GM23338 (cell line): ENCODE measurements around the gene USP31. TPM values are rescaled to one million over a fixed set of nuclear protein-coding genes. Genes with fewer than 3 reads are reported as not detected.

Experiments used
- ATAC-seq: fragments of 200-7000 bp; cut with Tn5 transposase; 3 replicates; pipeline ENCODE4 v1.9.1; 2020
- DNase-seq: peaks from one replicate; pipeline ENCODE4 v3.0.0-alpha.2; 2015; ENCODE audit warnings: low spot score
- H2AFZ ChIP-seq: fragments of 200-600 bp; sonication (generic); 2 replicates; pipeline ENCODE4 v1.8.0; 2016; ENCODE audit warnings: antibody characterized with exemption, mild to moderate bottlenecking, moderate library complexity
- H3F3A ChIP-seq: fragments of 200-600 bp; sonication (generic); replicated peaks from 2 replicates; pipeline ENCODE4 v1.8.0; 2017; ENCODE audit warnings: antibody characterized with exemption, mixed run types, low read depth
- H3K27ac ChIP-seq: fragments of 200-600 bp; sonication (generic); 2 replicates; pipeline ENCODE4 v1.6.1; 2016; ENCODE audit warnings: low read depth
- H3K27me3 ChIP-seq: fragments of 200-600 bp; sonication (generic); 2 replicates; pipeline ENCODE4 v1.8.0; 2016; ENCODE audit warnings: mild to moderate bottlenecking, mixed run types, moderate library complexity; ENCODE audit not compliant: insufficient read depth
- H3K36me3 ChIP-seq: fragments of 200-600 bp; sonication (generic); 2 replicates; pipeline ENCODE4 v1.8.0; 2016; ENCODE audit warnings: mild to moderate bottlenecking; ENCODE audit not compliant: insufficient read depth
- H3K4me1 ChIP-seq: fragments of 200-600 bp; sonication (generic); 2 replicates; pipeline ENCODE4 v1.8.0; 2016; ENCODE audit warnings: mild to moderate bottlenecking, moderate library complexity; ENCODE audit not compliant: insufficient read depth
- H3K4me2 ChIP-seq: fragments of 200-600 bp; sonication (generic); 2 replicates; pipeline ENCODE4 v1.7.1; 2017; ENCODE audit warnings: mixed run types
- H3K4me3 ChIP-seq: fragments of 200-600 bp; sonication (generic); 2 replicates; pipeline ENCODE4 v1.6.1; 2016; ENCODE audit warnings: mixed run types
- H3K79me2 ChIP-seq: fragments of 200-600 bp; sonication (generic); replicated peaks from 2 replicates; pipeline ENCODE4 v1.8.0; 2017; ENCODE audit warnings: mild to moderate bottlenecking; ENCODE audit not compliant: insufficient read depth
- H3K9me2 ChIP-seq: fragments of 200-600 bp; sonication (generic); 2 replicates; pipeline ENCODE4 v1.8.0; 2017; ENCODE audit not compliant: insufficient read depth
- H4K20me1 ChIP-seq: fragments of 200-600 bp; sonication (generic); replicated peaks from 2 replicates; pipeline ENCODE4 v1.8.0; 2017; ENCODE audit warnings: mild to moderate bottlenecking; ENCODE audit not compliant: insufficient read depth
- H3K27ac Mint-ChIP-seq: 2 replicates; pipeline ENCODE4 v1.8.0; 2020; ENCODE audit warnings: inconsistent platforms, mild to moderate bottlenecking, moderate library complexity, mixed read lengths
- H3K27me3 Mint-ChIP-seq: 3 replicates; pipeline ENCODE4 v1.8.0; 2022; ENCODE audit warnings: low read depth, mild to moderate bottlenecking, moderate library complexity, mixed read lengths, inconsistent platforms; ENCODE audit not compliant: insufficient read depth, poor library complexity
- H3K36me3 Mint-ChIP-seq: 3 replicates; pipeline ENCODE4 v1.8.0; 2021; ENCODE audit warnings: low read depth, mild to moderate bottlenecking, inconsistent platforms, moderate library complexity, mixed read lengths
- H3K4me1 Mint-ChIP-seq: 3 replicates; pipeline ENCODE4 v1.8.0; 2020; ENCODE audit warnings: mild to moderate bottlenecking, inconsistent platforms, mixed read lengths
- H3K4me3 Mint-ChIP-seq: 3 replicates; pipeline ENCODE4 v1.8.0; 2021; ENCODE audit warnings: moderate library complexity, mild to moderate bottlenecking, inconsistent platforms, mixed read lengths
- H3K9me3 Mint-ChIP-seq: 3 replicates; pipeline ENCODE4 v1.8.0; 2020; ENCODE audit warnings: moderate library complexity, mild to moderate bottlenecking, inconsistent platforms, mixed read lengths
- CREB1 ChIP-seq: fragments of 250-450 bp; sonication (Bioruptor Pico); IDR thresholded peaks from 2 replicates; pipeline ENCODE4 v1.5.0; 2020; ENCODE audit warnings: low read depth, mild to moderate bottlenecking, moderate library complexity
- EZH2 ChIP-seq: fragments of 200-600 bp; sonication (generic); IDR thresholded peaks from one replicate; pipeline ENCODE4 v1.8.0; 2017; ENCODE audit warnings: antibody characterized with exemption, mild to moderate bottlenecking, low read depth; ENCODE audit not compliant: unreplicated experiment
- EZH2phosphoT487 ChIP-seq: fragments of 200-600 bp; sonication (generic); IDR thresholded peaks from one replicate; pipeline ENCODE4 v1.8.1; 2018; ENCODE audit warnings: antibody characterized with exemption; ENCODE audit not compliant: unreplicated experiment
- JUNB ChIP-seq: IDR thresholded peaks from one replicate; pipeline ENCODE4 v1.6.1; 2016; ENCODE audit warnings: antibody characterized with exemption; ENCODE audit not compliant: unreplicated experiment
- NANOG ChIP-seq: IDR thresholded peaks from 2 replicates; pipeline ENCODE4 v1.6.1; 2016; ENCODE audit warnings: antibody characterized with exemption, borderline replicate concordance
- POLR2AphosphoS5 ChIP-seq: IDR thresholded peaks from 2 replicates; pipeline ENCODE4 v1.6.1; 2016; ENCODE audit warnings: antibody characterized with exemption, low read depth
- STAT1 ChIP-seq: IDR thresholded peaks from one replicate; pipeline ENCODE4 v1.6.1; 2016; ENCODE audit warnings: antibody characterized with exemption; ENCODE audit not compliant: unreplicated experiment
- ZNF114 ChIP-seq: fragments of 250-450 bp; sonication (Bioruptor Pico); IDR thresholded peaks from 2 replicates; pipeline ENCODE4 v1.5.0; 2020; ENCODE audit warnings: mild to moderate bottlenecking, moderate library complexity
- ZNF331 ChIP-seq: fragments of 250-450 bp; sonication (Bioruptor Pico); IDR thresholded peaks from 2 replicates; pipeline ENCODE4 v1.5.0; 2020; ENCODE audit warnings: low read depth, mild to moderate bottlenecking, moderate library complexity
- polyA plus RNA-seq: library from polyadenylated mRNA; unstranded; fragments of >200 nt; fragmentation: Nextera tagmentation; extraction: Ambion mirVana; gene quantifications from 2 replicates; pipeline ENCODE4 v1.2.1, GENCODE V29; 2016
- total RNA-seq: library from RNA; depleted of rRNA; stranded (reverse); fragments of >200 nt; shearing (Covaris generic); gene quantifications from 2 replicates; pipeline ENCODE4 v1.2.3, GENCODE V29; 2014
- TF ChIP-seq, protein P1 (sequence below): fragments of 250-450 bp; sonication (Bioruptor Pico); IDR thresholded peaks from 2 replicates; pipeline ENCODE4 v1.5.0; 2020; ENCODE audit warnings: mild to moderate bottlenecking, moderate library complexity
- TF ChIP-seq, protein P2 (sequence below): IDR thresholded peaks from 2 replicates; pipeline ENCODE4 v1.6.1; 2016; ENCODE audit warnings: antibody characterized with exemption
- TF ChIP-seq, protein P3 (sequence below): IDR thresholded peaks from one replicate; pipeline ENCODE4 v1.6.1; 2018; ENCODE audit warnings: antibody characterized with exemption; ENCODE audit not compliant: unreplicated experiment

USP31 gene
- total and polyA plus RNA-seq, 2 experiments from 2014 or later: 4.3 to 17.9 TPM

DNA sequence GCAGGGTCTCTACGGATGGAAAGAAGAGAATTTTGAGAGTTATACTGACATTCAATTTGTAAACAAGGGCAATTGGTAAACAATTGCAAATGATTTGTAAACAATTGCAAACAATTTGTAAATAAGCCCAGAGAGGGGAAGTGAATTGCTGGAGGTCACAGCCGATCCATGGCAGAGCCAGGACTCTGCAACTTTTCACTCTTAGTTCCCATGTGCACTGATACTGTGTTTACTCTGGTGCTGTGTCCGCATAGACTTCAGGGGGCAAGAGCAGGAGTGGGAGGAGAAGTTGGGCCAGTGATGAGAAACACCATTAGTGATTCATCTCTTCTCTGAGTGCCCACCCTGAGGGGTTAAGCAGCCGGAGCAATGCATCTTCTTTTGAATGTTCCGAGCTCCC lies 47.3 kb upstream of the USP31 start (continued):
- TF ChIP-seq, protein P1, sequence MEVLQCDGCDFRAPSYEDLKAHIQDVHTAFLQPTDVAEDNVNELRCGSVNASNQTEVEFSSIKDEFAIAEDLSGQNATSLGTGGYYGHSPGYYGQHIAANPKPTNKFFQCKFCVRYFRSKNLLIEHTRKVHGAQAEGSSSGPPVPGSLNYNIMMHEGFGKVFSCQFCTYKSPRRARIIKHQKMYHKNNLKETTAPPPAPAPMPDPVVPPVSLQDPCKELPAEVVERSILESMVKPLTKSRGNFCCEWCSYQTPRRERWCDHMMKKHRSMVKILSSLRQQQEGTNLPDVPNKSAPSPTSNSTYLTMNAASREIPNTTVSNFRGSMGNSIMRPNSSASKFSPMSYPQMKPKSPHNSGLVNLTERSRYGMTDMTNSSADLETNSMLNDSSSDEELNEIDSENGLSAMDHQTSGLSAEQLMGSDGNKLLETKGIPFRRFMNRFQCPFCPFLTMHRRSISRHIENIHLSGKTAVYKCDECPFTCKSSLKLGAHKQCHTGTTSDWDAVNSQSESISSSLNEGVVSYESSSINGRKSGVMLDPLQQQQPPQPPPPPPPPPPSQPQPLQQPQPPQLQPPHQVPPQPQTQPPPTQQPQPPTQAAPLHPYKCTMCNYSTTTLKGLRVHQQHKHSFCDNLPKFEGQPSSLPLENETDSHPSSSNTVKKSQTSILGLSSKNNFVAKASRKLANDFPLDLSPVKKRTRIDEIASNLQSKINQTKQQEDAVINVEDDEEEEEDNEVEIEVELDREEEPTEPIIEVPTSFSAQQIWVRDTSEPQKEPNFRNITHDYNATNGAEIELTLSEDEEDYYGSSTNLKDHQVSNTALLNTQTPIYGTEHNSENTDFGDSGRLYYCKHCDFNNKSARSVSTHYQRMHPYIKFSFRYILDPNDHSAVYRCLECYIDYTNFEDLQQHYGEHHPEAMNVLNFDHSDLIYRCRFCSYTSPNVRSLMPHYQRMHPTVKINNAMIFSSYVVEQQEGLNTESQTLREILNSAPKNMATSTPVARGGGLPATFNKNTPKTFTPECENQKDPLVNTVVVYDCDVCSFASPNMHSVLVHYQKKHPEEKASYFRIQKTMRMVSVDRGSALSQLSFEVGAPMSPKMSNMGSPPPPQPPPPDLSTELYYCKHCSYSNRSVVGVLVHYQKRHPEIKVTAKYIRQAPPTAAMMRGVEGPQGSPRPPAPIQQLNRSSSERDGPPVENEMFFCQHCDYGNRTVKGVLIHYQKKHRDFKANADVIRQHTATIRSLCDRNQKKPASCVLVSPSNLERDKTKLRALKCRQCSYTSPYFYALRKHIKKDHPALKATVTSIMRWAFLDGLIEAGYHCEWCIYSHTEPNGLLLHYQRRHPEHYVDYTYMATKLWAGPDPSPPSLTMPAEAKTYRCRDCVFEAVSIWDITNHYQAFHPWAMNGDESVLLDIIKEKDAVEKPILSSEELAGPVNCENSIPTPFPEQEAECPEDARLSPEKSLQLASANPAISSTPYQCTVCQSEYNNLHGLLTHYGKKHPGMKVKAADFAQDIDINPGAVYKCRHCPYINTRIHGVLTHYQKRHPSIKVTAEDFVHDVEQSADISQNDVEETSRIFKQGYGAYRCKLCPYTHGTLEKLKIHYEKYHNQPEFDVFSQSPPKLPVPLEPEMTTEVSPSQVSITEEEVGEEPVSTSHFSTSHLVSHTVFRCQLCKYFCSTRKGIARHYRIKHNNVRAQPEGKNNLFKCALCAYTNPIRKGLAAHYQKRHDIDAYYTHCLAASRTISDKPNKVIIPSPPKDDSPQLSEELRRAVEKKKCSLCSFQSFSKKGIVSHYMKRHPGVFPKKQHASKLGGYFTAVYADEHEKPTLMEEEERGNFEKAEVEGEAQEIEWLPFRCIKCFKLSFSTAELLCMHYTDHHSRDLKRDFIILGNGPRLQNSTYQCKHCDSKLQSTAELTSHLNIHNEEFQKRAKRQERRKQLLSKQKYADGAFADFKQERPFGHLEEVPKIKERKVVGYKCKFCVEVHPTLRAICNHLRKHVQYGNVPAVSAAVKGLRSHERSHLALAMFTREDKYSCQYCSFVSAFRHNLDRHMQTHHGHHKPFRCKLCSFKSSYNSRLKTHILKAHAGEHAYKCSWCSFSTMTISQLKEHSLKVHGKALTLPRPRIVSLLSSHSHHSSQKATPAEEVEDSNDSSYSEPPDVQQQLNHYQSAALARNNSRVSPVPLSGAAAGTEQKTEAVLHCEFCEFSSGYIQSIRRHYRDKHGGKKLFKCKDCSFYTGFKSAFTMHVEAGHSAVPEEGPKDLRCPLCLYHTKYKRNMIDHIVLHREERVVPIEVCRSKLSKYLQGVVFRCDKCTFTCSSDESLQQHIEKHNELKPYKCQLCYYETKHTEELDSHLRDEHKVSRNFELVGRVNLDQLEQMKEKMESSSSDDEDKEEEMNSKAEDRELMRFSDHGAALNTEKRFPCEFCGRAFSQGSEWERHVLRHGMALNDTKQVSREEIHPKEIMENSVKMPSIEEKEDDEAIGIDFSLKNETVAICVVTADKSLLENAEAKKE (CRISPR knock-in tag): no peak
- no peak for TF ChIP-seq STAT1
- no peak for TF ChIP-seq ZNF331 (CRISPR knock-in tag)
- TF ChIP-seq CREB1 (CRISPR knock-in tag): no peak
- no peak for TF ChIP-seq POLR2AphosphoS5
- TF ChIP-seq NANOG: no peak
- TF ChIP-seq EZH2: no peak

DNA sequence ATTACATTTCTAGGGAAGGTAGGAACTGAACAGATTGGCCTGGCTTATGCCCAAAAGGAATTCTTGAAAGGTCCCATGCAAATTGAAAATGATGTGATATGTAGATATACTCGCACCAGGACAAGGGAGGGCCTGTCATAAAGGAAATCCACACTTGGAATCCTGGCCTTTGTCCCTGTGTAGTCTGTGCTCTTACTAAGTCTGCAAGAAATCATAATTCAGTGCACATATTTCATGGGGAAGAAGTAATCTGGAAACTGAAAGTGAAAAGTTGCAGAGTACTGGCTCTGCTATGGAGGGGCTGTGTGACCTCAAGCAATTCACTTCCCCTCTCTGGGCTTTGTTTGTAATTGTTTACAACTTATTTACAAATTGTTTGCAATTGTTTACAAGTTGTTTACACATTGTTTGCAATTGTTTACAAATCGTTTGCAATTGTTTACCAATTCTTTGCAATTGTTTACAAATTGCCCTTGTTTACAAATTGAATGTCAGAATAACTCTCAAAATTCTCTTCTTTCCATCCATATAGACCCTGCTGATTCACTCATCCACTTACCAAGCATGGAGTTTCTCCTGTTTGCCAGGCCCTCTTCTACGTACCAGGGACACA lies 46.2 kb upstream of the USP31 start:
- Histone ChIP-seq H3K9me2 (no peaks in the 10 kb centered on the region), H3K27ac (no peak overlapping the region; the same call in 1 of the 2 replicates), H4K20me1 (peaks cover 4% of the 10 kb centered on the region; the same call in 1 of the 2 replicates), H3K4me2 (peak overlapping the region; percentile 52), H3K4me3 (no peak overlapping the region), H2AFZ (no peak overlapping the region), H3K36me3 (no peaks in the 10 kb centered on the region), H3K4me1 (peaks cover 32% of the 10 kb centered on the region), H3F3A (peaks cover 3% of the 10 kb centered on the region; the same call in 1 of the 2 replicates), H3K79me2 (no peaks in the 10 kb centered on the region), H3K27me3 (no peaks in the 10 kb centered on the region)
- peaks cover 3% of the 10 kb centered on the region for H3K27me3 Mint-ChIP-seq
- H3K4me3 Mint-ChIP-seq: no peak overlapping the region
- no peaks in the 10 kb centered on the region for H3K9me3 Mint-ChIP-seq
- no peak overlapping the region for H3K27ac Mint-ChIP-seq
- H3K36me3 Mint-ChIP-seq: no peaks in the 10 kb centered on the region
- H3K4me1 Mint-ChIP-seq: peaks cover 18% of the 10 kb centered on the region
- DNase-seq: no peak
- no peak for ATAC-seq
- TF ChIP-seq EZH2phosphoT487 (no peak), POLR2AphosphoS5 (no peak), JUNB (no peak), STAT1 (no peak), CREB1 (CRISPR knock-in tag) (no peak), ZNF114 (CRISPR knock-in tag) (no peak), NANOG (no peak)
- TF ChIP-seq, protein P2, sequence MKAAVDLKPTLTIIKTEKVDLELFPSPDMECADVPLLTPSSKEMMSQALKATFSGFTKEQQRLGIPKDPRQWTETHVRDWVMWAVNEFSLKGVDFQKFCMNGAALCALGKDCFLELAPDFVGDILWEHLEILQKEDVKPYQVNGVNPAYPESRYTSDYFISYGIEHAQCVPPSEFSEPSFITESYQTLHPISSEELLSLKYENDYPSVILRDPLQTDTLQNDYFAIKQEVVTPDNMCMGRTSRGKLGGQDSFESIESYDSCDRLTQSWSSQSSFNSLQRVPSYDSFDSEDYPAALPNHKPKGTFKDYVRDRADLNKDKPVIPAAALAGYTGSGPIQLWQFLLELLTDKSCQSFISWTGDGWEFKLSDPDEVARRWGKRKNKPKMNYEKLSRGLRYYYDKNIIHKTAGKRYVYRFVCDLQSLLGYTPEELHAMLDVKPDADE: no peak
- TF ChIP-seq, protein P3, sequence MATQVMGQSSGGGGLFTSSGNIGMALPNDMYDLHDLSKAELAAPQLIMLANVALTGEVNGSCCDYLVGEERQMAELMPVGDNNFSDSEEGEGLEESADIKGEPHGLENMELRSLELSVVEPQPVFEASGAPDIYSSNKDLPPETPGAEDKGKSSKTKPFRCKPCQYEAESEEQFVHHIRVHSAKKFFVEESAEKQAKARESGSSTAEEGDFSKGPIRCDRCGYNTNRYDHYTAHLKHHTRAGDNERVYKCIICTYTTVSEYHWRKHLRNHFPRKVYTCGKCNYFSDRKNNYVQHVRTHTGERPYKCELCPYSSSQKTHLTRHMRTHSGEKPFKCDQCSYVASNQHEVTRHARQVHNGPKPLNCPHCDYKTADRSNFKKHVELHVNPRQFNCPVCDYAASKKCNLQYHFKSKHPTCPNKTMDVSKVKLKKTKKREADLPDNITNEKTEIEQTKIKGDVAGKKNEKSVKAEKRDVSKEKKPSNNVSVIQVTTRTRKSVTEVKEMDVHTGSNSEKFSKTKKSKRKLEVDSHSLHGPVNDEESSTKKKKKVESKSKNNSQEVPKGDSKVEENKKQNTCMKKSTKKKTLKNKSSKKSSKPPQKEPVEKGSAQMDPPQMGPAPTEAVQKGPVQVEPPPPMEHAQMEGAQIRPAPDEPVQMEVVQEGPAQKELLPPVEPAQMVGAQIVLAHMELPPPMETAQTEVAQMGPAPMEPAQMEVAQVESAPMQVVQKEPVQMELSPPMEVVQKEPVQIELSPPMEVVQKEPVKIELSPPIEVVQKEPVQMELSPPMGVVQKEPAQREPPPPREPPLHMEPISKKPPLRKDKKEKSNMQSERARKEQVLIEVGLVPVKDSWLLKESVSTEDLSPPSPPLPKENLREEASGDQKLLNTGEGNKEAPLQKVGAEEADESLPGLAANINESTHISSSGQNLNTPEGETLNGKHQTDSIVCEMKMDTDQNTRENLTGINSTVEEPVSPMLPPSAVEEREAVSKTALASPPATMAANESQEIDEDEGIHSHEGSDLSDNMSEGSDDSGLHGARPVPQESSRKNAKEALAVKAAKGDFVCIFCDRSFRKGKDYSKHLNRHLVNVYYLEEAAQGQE: no peak
